Astrocyte (in vitro differentiated cells and primary cell): Measurements from ENCODE around the gene NRIP3. TPM values are rescaled to one million over a fixed set of nuclear protein-coding genes. Genes with fewer than 3 reads are reported as not detected.

ENCODE experiments used
- DNase-seq: peaks from one replicate; pipeline ENCODE4 v3.0.0-alpha.2; 2010; ENCODE audit warnings: low read depth
- FAIRE-seq: peaks from 2 replicates; lab custom pipeline; 2011; peaks lifted over from hg19 to GRCh38; lab: Jason Lieb, UNC
- H2AFZ ChIP-seq: 2 replicates; pipeline ENCODE4 v1.6.0; 2012; ENCODE audit warnings: low read depth, low read length, inconsistent platforms
- H3K27ac ChIP-seq: 2 replicates; pipeline ENCODE4 v1.5.1; 2011; ENCODE audit warnings: low read depth, low read length, inconsistent platforms
- H3K27me3 ChIP-seq: 2 replicates; pipeline ENCODE4 v1.6.0; 2011; ENCODE audit warnings: low read length, inconsistent platforms; ENCODE audit not compliant: insufficient read depth
- H3K36me3 ChIP-seq: 2 replicates; pipeline ENCODE4 v1.5.1; 2011; ENCODE audit warnings: low read length, inconsistent platforms; ENCODE audit not compliant: insufficient read depth
- H3K4me1 ChIP-seq: 2 replicates; pipeline ENCODE4 v1.5.1; 2011; ENCODE audit warnings: low read length, inconsistent platforms; ENCODE audit not compliant: insufficient read depth
- H3K4me2 ChIP-seq: 2 replicates; pipeline ENCODE4 v1.6.0; 2012; ENCODE audit warnings: low read length, inconsistent platforms
- H3K4me3 ChIP-seq: 2 replicates; pipeline ENCODE4 v1.5.1; 2011; ENCODE audit warnings: low read depth, mild to moderate bottlenecking, low read length, inconsistent platforms; ENCODE audit not compliant: insufficient read depth
- H3K79me2 ChIP-seq: 2 replicates; pipeline ENCODE4 v1.6.0; 2012; ENCODE audit warnings: mild to moderate bottlenecking, low read length, inconsistent platforms; ENCODE audit not compliant: insufficient read depth
- H3K9ac ChIP-seq: 2 replicates; pipeline ENCODE4 v1.6.0; 2012; ENCODE audit warnings: mild to moderate bottlenecking, low read length, inconsistent platforms
- H3K9me3 ChIP-seq: 2 replicates; pipeline ENCODE4 v1.5.1; 2012; ENCODE audit warnings: low read depth, mild to moderate bottlenecking, low read length, inconsistent platforms; ENCODE audit not compliant: insufficient read depth
- H4K20me1 ChIP-seq: 2 replicates; pipeline ENCODE4 v1.6.0; 2012; ENCODE audit warnings: low read length, inconsistent platforms; ENCODE audit not compliant: insufficient read depth
- H3K27ac Mint-ChIP-seq: one replicate; pipeline ENCODE4 v1.8.0; 2021; ENCODE audit warnings: mild to moderate bottlenecking, mixed read lengths; ENCODE audit not compliant: unreplicated experiment
- H3K27me3 Mint-ChIP-seq: one replicate; pipeline ENCODE4 v1.8.0; 2021; ENCODE audit warnings: low read depth, mixed read lengths; ENCODE audit not compliant: unreplicated experiment
- H3K36me3 Mint-ChIP-seq: one replicate; pipeline ENCODE4 v1.8.0; 2021; ENCODE audit warnings: low read depth, mixed read lengths; ENCODE audit not compliant: unreplicated experiment
- H3K4me1 Mint-ChIP-seq: one replicate; pipeline ENCODE4 v1.8.0; 2021; ENCODE audit warnings: low read depth, mixed read lengths; ENCODE audit not compliant: unreplicated experiment
- H3K4me3 Mint-ChIP-seq: one replicate; pipeline ENCODE4 v1.8.0; 2021; ENCODE audit warnings: mild to moderate bottlenecking, moderate library complexity, mixed read lengths; ENCODE audit not compliant: unreplicated experiment
- H3K9me3 Mint-ChIP-seq: one replicate; pipeline ENCODE4 v1.8.0; 2021; ENCODE audit warnings: mild to moderate bottlenecking, mixed read lengths; ENCODE audit not compliant: unreplicated experiment
- CTCF ChIP-seq: IDR thresholded peaks from 2 replicates; pipeline ENCODE4 v1.5.1; 2011; ENCODE audit warnings: low read depth, mild to moderate bottlenecking, inconsistent platforms, low read length, moderate library complexity; ENCODE audit not compliant: insufficient read depth
- EZH2 ChIP-seq: IDR thresholded peaks from 2 replicates; pipeline ENCODE4 v1.6.1; 2012; ENCODE audit warnings: mild to moderate bottlenecking, low read length, inconsistent platforms; ENCODE audit not compliant: insufficient read depth
- total RNA-seq: library from RNA; stranded (reverse); gene quantifications from 2 replicates; pipeline ENCODE4 v1.2.1, GENCODE V29; 2021

Gene NRIP3
- total RNA-seq, 1 donor from 2014 or later: 11.6 TPM

- H3K4me3 Mint-ChIP-seq: peak overlapping the region; percentile 96
- Histone ChIP-seq H3K4me2 (peak overlapping the region; percentile 97), H3K27ac (no peak overlapping the region), H3K36me3 (no peaks in the 10 kb centered on the region), H3K9me3 (no peaks in the 10 kb centered on the region), H2AFZ (no peak overlapping the region), H4K20me1 (peaks cover 14% of the 10 kb centered on the region), H3K27me3 (no peaks in the 10 kb centered on the region), H3K79me2 (peaks cover 52% of the 10 kb centered on the region), H3K9ac (peak overlapping the region; percentile 88), H3K4me1 (peaks cover 10% of the 10 kb centered on the region), H3K4me3 (peak overlapping the region; percentile 80)
- no peak for TF ChIP-seq CTCF
- TF ChIP-seq EZH2: no peak
- DNase-seq (no peak), FAIRE-seq (no peak)
- no peaks in the 10 kb centered on the region for H3K36me3 Mint-ChIP-seq
- no peaks in the 10 kb centered on the region for H3K27me3 Mint-ChIP-seq
- H3K4me1 Mint-ChIP-seq: peaks cover 10% of the 10 kb centered on the region
- no peak overlapping the region for H3K27ac Mint-ChIP-seq
- H3K9me3 Mint-ChIP-seq: no peaks in the 10 kb centered on the region
These were observed 41.0 kb downstream of the NRIP3 start for GRCh38 chr11:8962841-8963240.

GRCh38 chr11:8961401-8961800, 42.4 kb downstream of the NRIP3 start:
- no peaks in the 10 kb centered on the region for H3K36me3 ChIP-seq
- no peak for TF ChIP-seq EZH2
- TF ChIP-seq CTCF: no peak
- Mint-ChIP-seq H3K27me3 (no peaks in the 10 kb centered on the region), H3K27ac (no peak overlapping the region), H3K4me1 (peaks cover 10% of the 10 kb centered on the region), H3K9me3 (no peaks in the 10 kb centered on the region), H3K36me3 (peaks cover under 1% of the 10 kb centered on the region), H3K4me3 (no peak overlapping the region)
- H2AFZ ChIP-seq: no peak overlapping the region
- no peak overlapping the region for H3K27ac ChIP-seq
- no peaks in the 10 kb centered on the region for H3K27me3 ChIP-seq
- peaks cover 14% of the 10 kb centered on the region for H4K20me1 ChIP-seq
- H3K9ac ChIP-seq: no peak overlapping the region
- peaks cover 10% of the 10 kb centered on the region for H3K4me1 ChIP-seq
- H3K4me3 ChIP-seq: no peak overlapping the region
- DNase-seq (no peak), FAIRE-seq (no peak)
- no peak overlapping the region for H3K4me2 ChIP-seq
- H3K9me3 ChIP-seq: no peaks in the 10 kb centered on the region
- H3K79me2 ChIP-seq: peaks cover 62% of the 10 kb centered on the region

- H3K4me2 ChIP-seq: no peak overlapping the region
These were observed 44.1 kb downstream of the NRIP3 start for GRCh38 chr11:8959546-8960166.

More at GRCh38 chr11:8959546-8960166, 44.1 kb downstream of the NRIP3 start:
- H3K27ac Mint-ChIP-seq: no peak overlapping the region
- Histone ChIP-seq H4K20me1 (peaks cover 14% of the 10 kb centered on the region), H3K27me3 (no peaks in the 10 kb centered on the region), H3K9me3 (no peaks in the 10 kb centered on the region), H3K79me2 (peaks cover 61% of the 10 kb centered on the region), H3K4me1 (peaks cover 10% of the 10 kb centered on the region), H3K4me3 (no peak overlapping the region), H3K27ac (no peak overlapping the region), H2AFZ (no peak overlapping the region), H3K9ac (no peak overlapping the region), H3K36me3 (peaks cover 6% of the 10 kb centered on the region)
- DNase-seq (peak; percentile 71), FAIRE-seq (peak; percentile 13)
- no peak overlapping the region for H3K4me3 Mint-ChIP-seq
- peaks cover 10% of the 10 kb centered on the region for H3K4me1 Mint-ChIP-seq
- no peak for TF ChIP-seq EZH2
- TF ChIP-seq CTCF: peak; percentile 80
- H3K36me3 Mint-ChIP-seq: peaks cover 8% of the 10 kb centered on the region
- no peaks in the 10 kb centered on the region for H3K27me3 Mint-ChIP-seq
- H3K9me3 Mint-ChIP-seq: no peaks in the 10 kb centered on the region
